Caco-2 (cell line): ENCODE data around the gene EZH2. TPM values are rescaled to one million over a fixed set of nuclear protein-coding genes. Genes with fewer than 3 reads are reported as not detected.

Source experiments
- BruUV-seq: library from RNA; stranded (reverse); fragments of 400-500 nt; replicated peaks from 2 replicates; lab custom pipeline; 2021; lab: Mats Ljungman, UMichigan
- CTCF ChIA-PET: fragments of 300-600 bp; sonication (Branson Sonifier 250); formaldehyde crosslinking; loops from one replicate; lab custom pipeline; 2022; ENCODE audit warnings: antibody characterized with exemption; lab: Charles Lee
- POLR2A ChIA-PET: fragments of 300-600 bp; sonication (Branson Sonifier 250); formaldehyde crosslinking; loops from one replicate; lab custom pipeline; 2022; ENCODE audit warnings: antibody characterized with exemption; lab: Charles Lee
- DNase-seq, 2 experiments: peaks; one replicate each; pipeline versions ENCODE4 v3.0.0 to v3.0.0-alpha.2; 2020 to 2022
- H3K27me3 ChIP-seq: replicated peaks from 2 replicates; pipeline ENCODE4 v1.6.0; 2011; ENCODE audit warnings: low read length; ENCODE audit not compliant: control insufficient read depth, insufficient read depth
- H3K36me3 ChIP-seq: 2 replicates; pipeline ENCODE4 v1.5.1; 2011; ENCODE audit warnings: low read length; ENCODE audit not compliant: control insufficient read depth, insufficient read depth
- H3K4me1 ChIP-seq: fragments of 250-450 bp; sonication (Bioruptor Pico); 2 replicates; pipeline ENCODE4 v1.5.1; 2020; ENCODE audit warnings: mild to moderate bottlenecking
- H3K4me3 ChIP-seq: 2 replicates; pipeline ENCODE4 v1.5.1; 2011; ENCODE audit warnings: low read depth, mild to moderate bottlenecking, control low read depth, low read length
- H3K9me3 ChIP-seq: fragments of 250-450 bp; sonication (Bioruptor Pico); 2 replicates; pipeline ENCODE4 v1.5.1; 2020; ENCODE audit warnings: mild to moderate bottlenecking, moderate library complexity
- H3K27ac Mint-ChIP-seq: one replicate; pipeline ENCODE4 v1.8.0; 2022; ENCODE audit warnings: mixed read lengths; ENCODE audit not compliant: unreplicated experiment
- H3K27me3 Mint-ChIP-seq: one replicate; pipeline ENCODE4 v1.8.0; 2022; ENCODE audit warnings: mixed read lengths; ENCODE audit not compliant: insufficient read depth, unreplicated experiment
- H3K36me3 Mint-ChIP-seq: one replicate; pipeline ENCODE4 v1.8.0; 2022; ENCODE audit warnings: mild to moderate bottlenecking, mixed read lengths; ENCODE audit not compliant: insufficient read depth, unreplicated experiment
- H3K4me1 Mint-ChIP-seq: one replicate; pipeline ENCODE4 v1.8.0; 2022; ENCODE audit warnings: low read depth, mixed read lengths; ENCODE audit not compliant: unreplicated experiment
- H3K4me3 Mint-ChIP-seq: one replicate; pipeline ENCODE4 v1.8.0; 2022; ENCODE audit warnings: mild to moderate bottlenecking, moderate library complexity, mixed read lengths; ENCODE audit not compliant: unreplicated experiment
- H3K9me3 Mint-ChIP-seq: one replicate; pipeline ENCODE4 v1.8.0; 2022; ENCODE audit warnings: mixed read lengths; ENCODE audit not compliant: unreplicated experiment
- CTCF ChIP-seq, 2 experiments: fragments of 200-600 bp in 1 of 2; IDR thresholded peaks; 1 replicate in 1 of 2; 2 replicates in 1 of 2; pipeline versions ENCODE4 v1.5.1 to v1.8.0; 2011 to 2022; ENCODE audit warnings: antibody characterized with exemption in 1 of 2, control low read depth in 1 of 2, inconsistent platforms in 1 of 2, low read depth in 1 of 2, low read length in 1 of 2, mild to moderate bottlenecking in 1 of 2, moderate library complexity in 1 of 2; ENCODE audit not compliant: insufficient read depth in 1 of 2, severe bottlenecking in 1 of 2, unreplicated experiment in 1 of 2
- intact Hi-C: fragments of 100-400 bp; cut with micrococcal nuclease; formaldehyde crosslinking; loops from one replicate; pipeline ENCODE4 v1.10.0; 2022; ENCODE audit not compliant: unreplicated experiment
- total RNA-seq: library from RNA; stranded (reverse); gene quantifications from 2 replicates; pipeline ENCODE4 v1.2.3, GENCODE V29; 2022

Gene EZH2
- total RNA-seq, 1 experiment from 2014 or later, result 63.7 TPM

- no peak for TF ChIP-seq CTCF (IDR thresholded peaks at IDR 0.05; ENCODE audit: insufficient read depth in 1 of 2, low read depth in 1 of 2, low read length in 1 of 2, severe bottlenecking in 1 of 2, unreplicated experiment in 1 of 2)
- no peak overlapping the region for H3K4me3 ChIP-seq
- no peaks in the 10 kb centered on the region for H3K9me3 ChIP-seq
- POLR2A ChIA-PET, result no interaction called here
- no peak for DNase-seq
- no peaks in the 10 kb centered on the region for H3K36me3 ChIP-seq
- intact Hi-C loops, result no loop called here
- BruUV-seq, result no TSS peak
- Mint-ChIP-seq H3K36me3 (no peaks in the 10 kb centered on the region), H3K4me3 (no peak overlapping the region), H3K27me3 (peaks cover 11% of the 10 kb centered on the region), H3K4me1 (peaks cover 8% of the 10 kb centered on the region), H3K9me3 (no peaks in the 10 kb centered on the region), H3K27ac (no peak overlapping the region)
- no peaks in the 10 kb centered on the region; the same call in 1 of the 2 replicates for H3K27me3 ChIP-seq
- peaks cover 5% of the 10 kb centered on the region; the same call in 1 of the 2 replicates for H3K4me1 ChIP-seq
- CTCF ChIA-PET, result no interaction called here
These were observed 22.8 kb upstream of the EZH2 start for GRCh38 chr7:148906707-148907498.

- TF ChIP-seq CTCF (IDR thresholded peaks at IDR 0.05; ENCODE audit: insufficient read depth in 1 of 2, low read depth in 1 of 2, low read length in 1 of 2, severe bottlenecking in 1 of 2, unreplicated experiment in 1 of 2), result no peak
- no peak for DNase-seq
- no peak overlapping the region for H3K4me3 ChIP-seq
- H3K27me3 ChIP-seq, result no peaks in the 10 kb centered on the region; the same call in 1 of the 2 replicates
- Mint-ChIP-seq H3K27ac (no peak overlapping the region), H3K4me3 (no peak overlapping the region), H3K36me3 (no peaks in the 10 kb centered on the region), H3K27me3 (peaks cover 11% of the 10 kb centered on the region), H3K9me3 (no peaks in the 10 kb centered on the region), H3K4me1 (peaks cover 8% of the 10 kb centered on the region)
- no TSS peak for BruUV-seq
- no peaks in the 10 kb centered on the region for H3K9me3 ChIP-seq
- intact Hi-C loops, result no loop called here
- H3K4me1 ChIP-seq, result peaks cover 5% of the 10 kb centered on the region; the same call in 1 of the 2 replicates
- ChIA-PET POLR2A (no interaction called here), CTCF (no interaction called here)
- H3K36me3 ChIP-seq, result no peaks in the 10 kb centered on the region
These were observed 21.1 kb upstream of the EZH2 start for GRCh38 chr7:148905093-148905666.

- no TSS peak for BruUV-seq
- peaks cover 11% of the 10 kb centered on the region; the same call in 1 of the 2 replicates for H3K4me1 ChIP-seq
- intact Hi-C loops, result no loop called here
- H3K4me3 ChIP-seq, result no peak overlapping the region
- TF ChIP-seq CTCF (IDR thresholded peaks at IDR 0.05; ENCODE audit: insufficient read depth in 1 of 2, low read depth in 1 of 2, low read length in 1 of 2, severe bottlenecking in 1 of 2, unreplicated experiment in 1 of 2), result no peak
- no peak overlapping the region for H3K4me3 Mint-ChIP-seq
- H3K27ac Mint-ChIP-seq, result no peak overlapping the region
- ChIA-PET CTCF (no interaction called here), POLR2A (no interaction called here)
- H3K27me3 ChIP-seq, result no peaks in the 10 kb centered on the region; the same call in 1 of the 2 replicates
- no peaks in the 10 kb centered on the region for H3K36me3 Mint-ChIP-seq
- peaks cover 3% of the 10 kb centered on the region for H3K27me3 Mint-ChIP-seq
- no peaks in the 10 kb centered on the region for H3K9me3 ChIP-seq
- DNase-seq, result no peak
- H3K9me3 Mint-ChIP-seq, result no peaks in the 10 kb centered on the region
- no peaks in the 10 kb centered on the region for H3K36me3 ChIP-seq
- H3K4me1 Mint-ChIP-seq, result peaks cover 5% of the 10 kb centered on the region
These were observed 19.4 kb upstream of the EZH2 start for GRCh38 chr7:148903504-148903903.
